Activated CD4-positive, alpha-beta T cell treated with anti-CD3 and anti-CD28 coated beads, Interleukin-10, Interleukin-2, amounts not matched to agents 100 ng/mL and 50 ng/mL, durations not matched to agents 16 hours and 8 hours (primary cell): ENCODE results near the gene CYTH4.
A peak's percentile ranks its signal among the peaks of the same experiment; 100 is the strongest.

Experiments used
- DNase-seq: peaks from one replicate; pipeline ENCODE4 v3.0.0-alpha.2; 2020

Gene CYTH4

GRCh38 chr22:37292641-37293040 is 10.3 kb downstream of the CYTH4 start:
- no peak for DNase-seq

GRCh38 chr22:37293172-37293571 is 10.9 kb downstream of the CYTH4 start:
- no peak for DNase-seq

- no peak for DNase-seq
Observed at GRCh38 chr22:37294747-37295146, 12.4 kb downstream of the CYTH4 start.

- DNase-seq, result no peak
Observed at GRCh38 chr22:37295213-37295886, 13.0 kb downstream of the CYTH4 start.

- DNase-seq, result no peak
Observed at GRCh38 chr22:37295946-37296345, 13.6 kb downstream of the CYTH4 start.

GRCh38 chr22:37298748-37299495 is 16.6 kb downstream of the CYTH4 start:
- DNase-seq, result no peak

GRCh38 chr22:37299969-37300509 is 17.7 kb downstream of the CYTH4 start:
- DNase-seq, result no peak

GRCh38 chr22:37300551-37301017 is 18.3 kb downstream of the CYTH4 start:
- DNase-seq, result peak; percentile 72

- DNase-seq, result no peak
Observed at GRCh38 chr22:37301144-37301830, 19.0 kb downstream of the CYTH4 start.

GRCh38 chr22:37302674-37303555 is 20.6 kb downstream of the CYTH4 start:
- DNase-seq, result no peak

GRCh38 chr22:37303821-37304274 is 21.5 kb downstream of the CYTH4 start:
- DNase-seq, result peak; percentile 88

GRCh38 chr22:37304595-37305343 is 22.5 kb downstream of the CYTH4 start:
- no peak for DNase-seq

GRCh38 chr22:37305887-37306286 is 23.6 kb downstream of the CYTH4 start:
- no peak for DNase-seq

GRCh38 chr22:37306494-37306829 is 24.2 kb downstream of the CYTH4 start:
- DNase-seq, result no peak

- DNase-seq, result no peak
Observed at GRCh38 chr22:37308385-37309200, 26.3 kb downstream of the CYTH4 start.

- peak; percentile 84 for DNase-seq
Observed at GRCh38 chr22:37309211-37310074, 27.1 kb downstream of the CYTH4 start.

GRCh38 chr22:37310075-37310606 is 27.8 kb downstream of the CYTH4 start:
- DNase-seq, result no peak

- DNase-seq, result no peak
Observed at GRCh38 chr22:37310815-37311595, 28.7 kb downstream of the CYTH4 start.
